Glomerular visceral epithelial cell (primary cell): ENCODE data around the gene FMOD.

Experiments used
- DNase-seq: peaks from one replicate; pipeline ENCODE4 v3.0.0-alpha.2; 2016; ENCODE audit errors: extremely low spot score

Gene FMOD

DNA sequence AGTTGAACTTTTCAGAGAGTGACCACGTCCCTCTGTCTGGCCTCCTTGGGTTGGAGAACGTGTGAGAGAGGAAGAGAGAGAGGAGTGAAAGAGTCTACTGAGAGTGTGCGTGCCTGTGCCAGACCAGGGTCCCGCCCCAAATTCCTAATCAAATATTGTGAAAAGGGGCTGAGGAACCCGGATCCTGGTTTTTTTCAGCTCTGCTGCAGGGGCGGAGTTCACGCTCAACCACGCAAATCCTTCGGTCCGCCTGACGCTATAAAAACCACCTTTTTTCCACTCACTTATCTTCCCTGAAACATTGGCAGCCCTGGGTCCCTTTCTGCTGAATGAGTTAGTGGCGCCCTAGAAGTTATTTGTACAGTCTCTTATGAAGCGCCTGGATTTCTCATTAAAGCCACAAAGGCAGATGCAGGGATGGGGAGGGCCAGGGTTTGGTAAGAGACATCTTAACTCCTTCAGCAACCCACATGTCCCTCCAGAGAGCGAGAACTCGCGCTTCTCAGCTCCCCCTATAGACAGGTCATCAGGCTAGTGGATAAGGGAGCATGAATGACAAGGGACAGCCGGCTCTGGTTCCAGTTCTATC is at the start of gene FMOD:
TSS of gene FMOD (minus strand) at position 86 of the 589 bp plus-strand sequence. CDS start 2,852 bp downstream, outside the sequence.
- DNase-seq, result no peak

DNA sequence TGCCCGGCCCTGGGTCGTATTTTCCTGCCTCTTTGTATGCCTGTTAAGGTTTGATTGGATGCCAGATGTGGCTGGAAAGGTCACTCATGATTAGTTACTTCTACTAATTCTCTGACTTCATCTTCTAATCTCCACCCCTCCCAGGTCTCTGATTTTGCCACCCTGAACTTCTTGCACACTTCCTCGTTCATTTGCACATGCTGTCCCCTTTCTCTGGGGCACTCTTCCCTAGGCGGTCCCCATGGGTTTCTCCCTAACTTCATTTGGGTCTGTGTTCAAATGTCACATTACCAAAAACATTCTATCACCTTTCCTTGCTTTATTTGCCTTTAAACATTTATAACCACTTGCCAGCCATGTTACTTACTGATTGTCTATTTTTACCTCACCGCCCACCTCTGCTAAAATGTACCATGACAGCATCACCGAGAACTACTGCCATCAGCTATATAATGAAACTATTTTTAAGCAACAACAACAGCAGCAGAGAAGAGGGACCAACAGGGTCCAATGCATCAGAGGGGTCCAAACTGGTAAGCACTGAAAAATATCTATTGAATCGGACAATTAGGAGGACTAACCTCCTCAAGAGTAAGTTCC is 45.8 kb upstream of the FMOD start:
- DNase-seq, result no peak

DNA sequence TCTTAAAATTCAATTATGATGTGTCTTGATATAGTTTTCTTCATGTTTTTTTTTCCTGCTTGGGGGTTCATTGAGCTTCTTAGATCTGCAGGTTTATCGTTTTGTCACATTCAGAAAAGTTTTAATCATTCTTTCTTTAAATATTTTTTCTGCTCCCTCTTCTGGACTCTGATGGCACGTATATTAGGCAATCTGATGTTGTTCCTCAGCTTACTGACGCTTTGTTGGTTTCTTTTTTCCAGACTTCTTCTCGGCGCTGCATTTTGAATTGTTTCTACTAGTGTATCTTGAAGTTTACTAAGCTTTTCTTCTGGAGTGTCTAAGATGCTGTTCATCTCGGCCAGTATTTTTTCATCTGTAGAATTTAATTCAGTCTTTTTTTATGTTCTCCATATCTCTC is 44.8 kb upstream of the FMOD start:
- DNase-seq, result no peak

DNA sequence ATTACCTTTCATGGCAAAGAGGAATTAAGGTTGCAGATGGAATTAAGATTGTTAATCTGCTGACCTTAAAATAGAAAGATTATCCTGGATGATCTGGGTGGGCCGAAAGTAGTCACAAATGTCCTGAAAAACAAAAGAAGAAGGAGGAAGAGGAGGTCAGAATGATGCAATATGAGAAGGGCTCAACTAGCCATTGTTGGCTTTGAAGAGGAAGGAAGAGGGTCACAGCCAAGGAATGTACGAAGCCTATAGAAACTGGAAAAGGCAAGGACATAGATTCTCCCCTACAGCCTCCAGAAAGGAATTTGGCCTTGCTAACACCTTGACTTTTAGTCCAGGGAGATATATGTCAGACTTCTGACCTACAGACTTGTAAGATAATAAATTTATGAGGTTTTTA is 39.4 kb upstream of the FMOD start:
- DNase-seq, result no peak

DNA sequence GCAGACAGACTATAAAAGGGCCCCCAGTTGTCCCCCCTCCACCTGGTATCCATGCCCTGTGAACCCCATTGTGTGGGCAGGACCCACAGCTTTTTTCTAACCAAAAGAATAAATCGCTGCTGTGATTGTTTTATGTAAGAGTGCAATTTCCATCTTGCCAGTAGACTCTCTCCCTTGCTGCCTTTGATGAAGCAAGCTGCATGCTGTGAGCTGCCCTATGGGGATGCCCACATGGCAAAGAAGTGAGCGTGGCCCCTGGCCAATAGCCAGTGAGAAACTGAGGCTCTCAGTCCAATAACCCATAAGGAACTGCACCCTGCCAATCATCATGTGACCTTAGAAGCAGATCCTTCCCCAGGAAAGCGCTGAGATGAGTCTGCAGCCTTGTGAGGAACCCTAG is 37.8 kb upstream of the FMOD start:
- no peak for DNase-seq

DNA sequence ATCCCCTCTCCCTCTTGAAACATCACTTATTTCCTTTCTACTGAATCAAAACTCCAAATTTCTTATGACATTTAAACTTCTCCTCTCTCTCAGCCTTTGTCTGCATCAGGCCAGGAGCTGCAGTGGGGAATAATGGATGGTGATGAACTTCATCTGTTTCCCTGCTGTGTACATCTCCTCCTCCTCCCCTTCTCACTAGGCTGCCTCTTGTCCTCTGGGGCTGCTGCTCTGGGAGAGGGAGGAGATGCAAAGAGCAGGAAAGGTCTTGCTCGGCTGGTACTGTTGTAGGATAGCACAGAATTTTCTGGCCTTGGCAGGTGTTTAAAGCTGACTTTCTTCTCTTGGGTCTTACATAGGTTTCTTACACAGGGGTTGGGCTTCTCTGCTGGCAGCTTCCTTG is 31.1 kb upstream of the FMOD start:
- no peak for DNase-seq

DNA sequence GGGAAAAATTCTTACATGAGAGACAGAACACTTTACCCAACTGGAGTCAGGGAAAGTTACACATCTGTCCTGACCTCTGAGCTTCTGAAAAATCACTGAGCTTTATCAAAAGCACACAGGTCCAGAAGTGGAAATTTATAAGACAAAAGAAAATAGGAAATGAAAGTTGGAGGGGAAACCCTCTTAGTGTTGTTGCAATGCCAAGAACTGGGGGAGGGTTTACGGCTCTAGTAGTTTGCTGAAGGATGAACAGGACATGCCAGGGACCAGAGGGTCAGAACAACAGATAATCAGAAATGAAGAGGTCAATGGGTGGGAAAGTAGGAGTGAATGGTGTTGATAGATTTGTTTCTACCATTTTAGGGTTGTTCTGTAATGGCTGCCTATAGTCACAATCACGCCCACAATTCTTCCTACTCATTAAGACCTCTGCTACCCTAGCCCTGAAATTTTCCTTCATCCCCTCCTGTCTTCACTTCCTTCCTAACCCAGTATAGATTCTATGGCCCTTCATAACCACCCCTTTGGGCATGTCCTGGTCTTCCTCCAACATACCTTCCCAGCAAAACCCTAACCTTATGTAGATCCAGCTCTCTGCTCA is 30.3 kb upstream of the FMOD start:
- no peak for DNase-seq

DNA sequence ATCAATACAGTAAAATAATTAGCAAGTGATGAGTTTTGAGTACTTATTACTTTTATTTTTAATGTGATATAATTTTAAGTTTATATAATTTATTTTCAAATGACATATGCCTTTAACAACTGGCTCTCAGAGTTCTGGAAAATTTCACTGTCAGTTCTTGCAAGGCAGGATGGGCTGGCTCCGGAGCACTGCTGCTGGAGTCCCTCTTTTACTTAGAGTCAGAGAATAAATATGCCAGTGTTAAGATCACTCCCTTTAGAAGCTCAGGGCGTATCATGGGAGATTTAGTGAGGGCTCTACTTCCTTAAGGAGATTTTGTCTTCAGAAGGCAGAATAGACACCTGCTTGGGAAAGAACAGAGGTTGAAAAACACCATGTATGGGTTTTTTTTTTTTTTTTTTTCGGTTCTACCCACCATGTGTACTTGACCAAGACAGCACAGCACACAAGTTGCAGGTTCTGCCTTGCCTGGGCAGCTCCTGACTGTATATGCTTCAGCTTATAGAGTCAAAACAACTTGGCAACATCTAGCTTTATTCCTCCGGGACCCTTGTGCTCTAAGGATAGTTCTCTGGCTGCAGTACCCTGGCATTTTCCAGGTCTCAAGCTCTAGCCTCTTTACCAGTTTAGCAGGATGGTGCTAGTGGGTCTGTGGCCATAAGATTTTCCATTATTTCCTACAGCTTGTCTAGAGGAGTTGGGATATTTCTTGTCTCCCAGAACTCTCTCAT is 29.7 kb upstream of the FMOD start:
- no peak for DNase-seq

DNA sequence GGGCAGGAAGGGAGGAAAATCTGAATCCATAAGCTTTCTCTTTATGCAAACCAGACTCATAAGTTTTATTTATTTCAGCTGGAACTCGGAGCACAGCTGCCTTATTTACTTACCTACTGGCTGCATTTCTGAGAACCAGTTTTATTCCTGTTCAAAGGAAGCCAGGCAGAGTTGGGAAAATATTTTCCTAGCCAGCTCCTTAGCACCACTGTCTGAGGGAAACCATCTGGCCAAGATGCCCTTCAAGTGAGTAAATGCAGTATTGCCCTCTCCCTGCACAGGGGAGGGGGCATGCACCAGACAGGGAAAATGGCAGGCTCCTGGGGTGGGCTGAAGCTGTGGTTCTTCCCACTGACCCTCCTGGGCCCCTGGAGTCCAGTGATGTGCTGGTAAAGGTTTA is 28.9 kb upstream of the FMOD start:
- no peak for DNase-seq

DNA sequence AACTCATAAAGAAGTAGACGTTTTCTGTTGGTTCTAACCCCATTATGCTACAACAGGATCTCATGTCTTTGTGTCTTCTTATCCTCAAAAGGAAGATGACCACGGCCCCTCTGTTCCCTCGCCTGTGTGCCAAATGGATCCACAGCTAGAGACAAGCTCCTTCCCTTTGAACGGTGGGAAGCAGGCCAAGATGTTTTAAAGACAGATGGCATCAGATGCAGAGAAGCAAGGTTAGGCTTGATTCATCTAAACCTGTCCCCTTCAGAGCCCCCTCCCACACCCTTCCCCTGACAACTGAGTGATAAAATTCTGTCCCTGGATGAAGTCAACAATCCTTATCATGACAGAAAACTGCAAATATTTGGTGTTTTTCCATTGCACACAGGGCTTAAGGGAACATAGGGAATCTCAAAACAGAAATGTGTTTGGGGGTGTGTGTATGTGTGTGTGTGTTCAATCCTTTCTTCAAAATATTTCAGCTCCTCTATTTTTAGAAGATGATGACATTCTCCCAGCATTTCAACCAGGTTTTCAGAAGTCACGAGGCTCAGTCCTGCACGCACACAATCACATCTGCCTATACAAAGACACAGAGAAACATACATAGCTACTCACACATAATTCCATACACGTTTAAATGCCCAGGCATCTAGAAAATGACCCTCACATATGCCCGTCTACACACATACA is 27.8 kb upstream of the FMOD start:
- no peak for DNase-seq

DNA sequence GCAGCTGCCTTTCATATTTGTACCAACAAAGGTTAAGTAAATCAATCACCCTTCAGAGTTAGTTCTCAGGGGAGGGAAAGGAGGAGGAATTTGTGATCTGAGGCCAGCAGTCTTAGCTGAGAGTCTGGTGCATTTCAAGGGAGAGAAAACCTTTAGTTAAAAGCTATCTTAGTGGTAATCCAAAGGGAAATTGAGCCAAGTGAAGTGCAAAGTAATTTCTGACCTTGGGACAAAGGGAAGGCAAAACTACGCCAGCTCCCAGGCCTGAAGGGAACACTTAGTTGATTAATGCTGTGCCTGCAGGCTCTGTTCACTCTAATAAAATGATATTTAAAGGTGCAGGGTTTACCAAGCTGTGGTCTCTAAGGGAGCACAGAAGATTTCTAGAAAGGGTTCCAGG is 23.1 kb upstream of the FMOD start:
- no peak for DNase-seq

DNA sequence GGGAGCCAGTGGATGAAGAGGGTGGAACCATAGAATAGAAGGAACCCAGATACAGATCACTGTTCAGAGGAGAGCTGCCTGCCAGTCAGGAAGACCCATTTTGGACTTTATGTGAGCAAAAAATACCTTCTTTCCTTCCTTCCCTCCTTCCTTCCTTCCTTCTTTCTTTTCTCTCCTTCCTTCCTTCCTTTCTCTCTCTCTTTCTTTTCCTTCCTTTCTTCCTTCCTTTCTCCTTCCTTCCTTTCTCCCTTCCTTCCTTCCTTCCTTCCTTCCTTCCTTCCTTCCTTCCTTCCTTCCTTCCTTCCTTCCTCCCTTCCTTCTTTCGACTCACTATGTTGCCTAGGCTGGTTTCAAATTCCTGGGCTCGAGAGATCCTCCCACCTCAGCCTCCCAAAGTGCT is 22.1 kb upstream of the FMOD start:
- DNase-seq, result no peak

DNA sequence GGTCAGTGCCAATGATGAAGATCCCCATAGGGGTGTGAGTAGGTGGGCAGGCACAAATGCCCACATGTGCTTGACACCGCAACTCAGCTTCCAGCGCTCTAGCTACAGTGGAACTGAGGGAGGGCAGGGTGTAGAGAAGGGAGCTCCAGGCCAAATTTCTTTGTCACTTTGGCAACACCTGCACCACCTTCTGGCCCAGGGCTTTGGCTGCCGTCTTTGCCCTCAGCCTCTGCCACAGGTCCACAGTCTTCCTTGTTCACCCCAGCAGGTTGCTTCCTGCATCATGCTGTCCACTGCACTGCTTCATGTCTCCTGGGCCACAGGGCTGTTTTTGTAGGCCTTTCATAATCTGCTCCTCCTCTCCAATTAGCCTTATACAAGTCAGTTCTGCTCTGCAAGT is 20.4 kb upstream of the FMOD start:
- DNase-seq, result no peak

DNA sequence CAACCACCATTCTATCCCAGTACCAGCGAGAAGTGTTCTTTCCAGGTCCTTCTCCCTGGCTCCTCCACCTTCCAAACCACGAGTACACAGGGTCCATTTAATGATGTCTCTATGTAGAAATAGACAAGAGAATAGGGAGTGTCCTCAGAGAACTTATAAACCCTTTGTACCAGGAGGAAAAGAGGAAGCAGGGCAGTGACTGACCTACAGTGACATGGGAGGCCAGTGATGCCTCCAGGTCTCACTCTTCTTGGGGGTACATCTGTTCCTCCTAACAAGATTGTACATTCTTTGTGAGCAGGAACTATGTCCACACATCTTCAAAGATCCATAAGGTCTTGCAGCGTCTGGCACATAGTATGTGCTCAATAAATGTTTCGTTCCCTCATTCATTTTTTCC is 18.7 kb upstream of the FMOD start:
- DNase-seq, result no peak

DNA sequence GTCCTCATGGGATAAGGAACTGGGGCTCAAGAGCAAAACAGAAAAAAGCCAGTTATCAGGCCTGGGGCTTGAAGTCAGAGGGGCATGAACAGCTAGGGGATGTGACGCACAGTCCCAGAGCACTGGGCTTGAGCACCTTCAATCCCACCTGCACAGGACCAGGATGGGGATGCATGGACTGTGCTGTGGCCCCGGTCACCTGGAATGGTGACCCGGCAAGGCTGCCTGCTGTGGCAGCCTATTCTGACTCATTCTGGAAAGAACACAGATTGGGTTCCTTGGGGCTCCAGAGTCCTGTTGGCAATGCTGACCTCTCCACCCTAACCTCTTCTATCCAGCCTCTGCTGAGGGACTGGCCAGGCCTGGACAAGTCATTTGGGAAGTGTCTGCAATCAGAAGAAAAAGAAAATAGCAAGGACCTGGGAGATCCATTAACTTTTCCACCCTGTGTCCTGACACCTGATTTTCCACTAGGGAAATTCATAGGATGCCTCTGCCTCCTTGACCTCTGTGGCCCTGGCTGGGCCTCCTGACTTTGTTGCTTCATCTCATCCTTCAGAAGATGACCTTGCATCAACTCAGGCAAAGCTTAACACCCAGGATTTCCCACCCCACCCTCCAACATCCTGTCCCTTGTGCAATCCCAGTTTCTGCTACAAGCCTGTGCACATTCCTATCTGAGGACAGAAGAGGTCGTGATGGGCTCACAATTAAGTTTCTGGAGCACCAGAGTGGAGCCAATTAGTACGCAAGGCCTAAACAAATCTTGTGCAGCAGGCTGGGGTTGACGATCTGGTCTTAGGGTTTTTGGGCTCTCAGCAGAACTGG is 17.9 kb upstream of the FMOD start:
- DNase-seq, result no peak

DNA sequence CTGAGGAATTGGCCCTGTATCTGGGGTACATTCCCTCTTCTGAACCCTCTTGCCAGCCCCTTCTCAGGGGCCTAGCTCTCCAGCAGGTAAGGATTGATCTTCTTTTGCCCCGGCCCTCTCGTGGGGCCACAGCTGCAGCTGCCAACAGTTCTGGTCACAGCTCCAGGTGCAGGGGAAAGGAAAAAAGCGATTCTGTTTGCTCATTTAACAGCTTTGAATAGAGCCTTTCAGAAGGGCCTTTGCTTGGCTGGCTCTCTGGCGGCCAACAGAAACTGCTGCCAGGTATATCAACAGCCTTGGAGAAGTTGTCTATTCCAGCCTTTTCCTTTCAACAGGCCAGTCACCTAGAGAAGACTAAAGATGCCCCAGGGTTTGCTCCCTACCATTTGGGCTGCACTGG is 16.1 kb upstream of the FMOD start:
- DNase-seq, result no peak

DNA sequence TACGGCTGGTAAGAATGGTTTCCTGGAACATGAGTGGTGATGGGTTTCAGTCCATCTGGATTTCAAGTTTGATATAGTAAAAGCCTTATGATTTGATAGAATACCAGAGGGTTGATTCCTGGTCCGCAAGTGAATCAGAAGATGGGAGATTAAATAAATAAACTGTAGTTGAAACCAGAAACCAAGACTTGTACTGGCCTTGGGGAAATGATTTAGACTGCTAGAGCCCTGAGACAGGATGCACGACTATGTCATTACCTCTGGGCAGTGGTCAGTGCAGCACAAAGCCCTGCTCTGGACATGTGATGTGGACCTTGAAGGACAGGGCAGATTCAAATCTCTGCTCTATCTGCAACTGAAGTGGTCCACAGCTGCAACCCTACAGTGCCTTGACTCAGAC is 15.6 kb upstream of the FMOD start:
- DNase-seq, result no peak

DNA sequence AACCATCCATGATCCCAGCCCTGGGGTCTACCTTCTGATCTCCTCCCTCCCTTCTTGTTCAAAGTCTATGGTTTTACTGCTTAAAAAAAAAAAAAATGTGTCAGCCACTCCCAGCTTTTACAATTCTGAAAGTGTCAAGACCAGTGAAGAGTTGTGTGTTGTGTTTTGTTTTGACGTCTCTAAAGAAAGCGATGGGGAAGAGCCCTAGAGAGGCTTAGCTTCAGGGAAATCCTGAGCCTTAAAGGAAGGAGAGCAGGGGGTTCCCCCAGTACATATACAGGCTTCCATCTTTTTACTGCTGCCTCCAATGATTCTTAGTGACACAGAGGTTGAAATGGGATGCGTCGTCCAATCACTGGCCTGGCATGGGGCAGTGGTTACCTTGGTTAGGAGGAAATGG is 13.9 kb upstream of the FMOD start:
- DNase-seq, result no peak

DNA sequence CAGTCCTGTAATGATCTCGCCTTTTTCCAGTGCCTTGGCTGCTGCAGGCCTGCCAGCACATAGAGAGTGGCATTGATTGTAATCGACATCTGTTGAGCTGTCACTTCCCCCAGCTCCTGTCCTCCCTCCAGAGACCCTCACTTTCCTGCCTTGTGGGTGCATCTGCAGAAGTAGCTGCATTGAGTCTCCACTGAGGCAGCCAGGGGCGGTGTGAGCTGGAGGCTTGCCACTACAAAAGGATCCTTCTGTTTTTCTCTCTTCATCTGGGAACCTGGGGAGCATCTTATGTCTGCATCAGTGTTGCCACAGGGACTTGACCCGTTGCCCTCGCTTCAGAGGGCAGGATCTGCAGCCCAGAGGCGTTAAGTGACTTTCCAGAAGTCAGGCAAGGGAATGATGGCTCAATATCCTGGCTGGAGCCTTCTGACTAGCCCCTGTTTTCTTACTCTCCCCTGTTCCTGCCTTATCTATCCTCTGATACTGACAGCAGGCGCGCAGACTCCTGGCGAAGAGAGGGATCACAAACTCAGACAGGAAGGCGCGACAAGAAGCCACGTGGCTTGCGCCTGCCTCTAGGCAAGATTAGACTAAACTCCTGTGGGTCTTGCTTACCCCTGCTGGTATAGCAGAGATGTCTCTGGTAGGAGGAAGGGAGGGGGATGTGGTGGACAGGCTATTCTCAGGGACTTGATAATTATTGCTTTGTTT is 13.3 kb upstream of the FMOD start:
- DNase-seq, result no peak

DNA sequence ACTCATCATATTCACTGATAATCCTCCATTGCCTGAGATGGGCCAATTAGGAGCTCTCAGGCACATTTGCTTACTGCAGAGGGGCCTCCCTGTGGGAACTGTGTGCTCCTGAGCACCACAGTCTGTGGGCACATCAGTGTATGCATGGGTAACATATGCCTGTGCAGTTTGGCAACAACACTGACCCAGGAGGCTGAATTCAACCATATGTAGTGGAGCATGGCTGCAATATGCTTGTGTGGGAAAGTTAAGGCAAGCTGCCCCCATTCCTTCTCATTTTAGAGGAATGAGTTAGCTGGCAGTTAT is 11.8 kb upstream of the FMOD start:
- DNase-seq, result no peak
